CD4-positive, alpha-beta T cell (primary cell): ENCODE results near the gene SDC3. TPM values are rescaled to one million over a fixed set of nuclear protein-coding genes. Genes with fewer than 3 reads are reported as not detected.

Experiments
- ATAC-seq: fragments of 200-7000 bp; cut with Tn5 transposase; one replicate; pipeline ENCODE4 v1.10.0; 2022; ENCODE audit warnings: mild to moderate bottlenecking; ENCODE audit not compliant: poor library complexity
- CTCF ChIA-PET: fragments of 350-600 bp; sonication (Branson Sonifier 250); formaldehyde crosslinking; loops from one replicate; lab custom pipeline; 2021; ENCODE audit warnings: antibody characterized with exemption, inconsistent platforms; lab: Charles Lee
- POLR2A ChIA-PET: fragments of 350-600 bp; sonication (Branson Sonifier 250); formaldehyde crosslinking; loops from one replicate; lab custom pipeline; 2021; ENCODE audit warnings: antibody characterized with exemption, inconsistent platforms; lab: Charles Lee
- DNase-seq, 14 experiments: peaks; one replicate each; pipeline ENCODE4 v3.0.0-alpha.2; 2013 to 2020; ENCODE audit warnings: mixed read lengths in 2 of 14
- H3K27ac ChIP-seq, 2 donors: one replicate each; pipeline versions ENCODE4 v1.5.1 to v1.7.0; 2013; ENCODE audit warnings: low read length in 2 of 2, low read depth in 1 of 2, mild to moderate bottlenecking in 1 of 2
- H3K27me3 ChIP-seq, 2 experiments: 1 replicate in 1 of 2; 2 replicates in 1 of 2; pipeline versions ENCODE4 v1.6.1 to v1.7.0; 2013; ENCODE audit warnings: low read length in 2 of 2, control low read depth in 1 of 2, mild to moderate bottlenecking in 1 of 2, moderate library complexity in 1 of 2; ENCODE audit not compliant: insufficient read depth in 2 of 2, control insufficient read depth in 1 of 2
- H3K36me3 ChIP-seq: one replicate; pipeline ENCODE4 v1.6.1; 2013; ENCODE audit warnings: low read length, control low read depth; ENCODE audit not compliant: insufficient read depth
- H3K4me1 ChIP-seq: one replicate; pipeline ENCODE4 v1.6.1; 2013; ENCODE audit warnings: low read length, control low read depth; ENCODE audit not compliant: insufficient read depth
- H3K4me3 ChIP-seq: one replicate; pipeline ENCODE4 v1.5.1; 2013; ENCODE audit warnings: mild to moderate bottlenecking, low read length, moderate library complexity
- H3K9me3 ChIP-seq, 2 experiments: 1 replicate in 1 of 2; 2 replicates in 1 of 2; pipeline versions ENCODE4 v1.6.1 to v1.7.0; 2013; ENCODE audit warnings: low read length in 2 of 2, mild to moderate bottlenecking in 2 of 2, control low read depth in 1 of 2, moderate library complexity in 1 of 2; ENCODE audit not compliant: control insufficient read depth in 1 of 2, insufficient read depth in 1 of 2
- H3K27ac Mint-ChIP-seq: one replicate; pipeline ENCODE4 v1.8.0; 2020; ENCODE audit warnings: mixed read lengths
- H3K27me3 Mint-ChIP-seq: one replicate; pipeline ENCODE4 v1.8.0; 2021; ENCODE audit warnings: mixed read lengths
- H3K36me3 Mint-ChIP-seq: one replicate; pipeline ENCODE4 v1.8.0; 2021; ENCODE audit warnings: low read depth, mixed read lengths
- H3K4me1 Mint-ChIP-seq: one replicate; pipeline ENCODE4 v1.8.0; 2021; ENCODE audit warnings: low read depth, mixed read lengths
- H3K4me3 Mint-ChIP-seq: one replicate; pipeline ENCODE4 v1.8.0; 2020; ENCODE audit warnings: mild to moderate bottlenecking, mixed read lengths
- H3K9me3 Mint-ChIP-seq: one replicate; pipeline ENCODE4 v1.8.0; 2020; ENCODE audit warnings: mixed read lengths
- intact Hi-C, 2 experiments: fragments of 100-400 bp; cut with DNase I in 1 of 2; cut with micrococcal nuclease in 1 of 2; formaldehyde crosslinking; loops; one replicate each; pipeline versions ENCODE4 v1.15.1 to v1.9.0; 2023 to 2025; cut with DNase I, micrococcal nuclease
- total RNA-seq, 174 experiments: library from RNA in 2 of 174; stranded (reverse) in 2 of 174; gene quantifications; one replicate each; pipeline ENCODE4 v1.2.3 and lab custom pipeline; 2021 to 2026
- TF ChIP-seq, protein P1 (sequence below): fragments of 200-600 bp; IDR thresholded peaks from one replicate; pipeline ENCODE4 v1.8.0; 2022; ENCODE audit warnings: antibody characterized with exemption, mild to moderate bottlenecking

Gene SDC3
- total RNA-seq, 2 experiments from 2014 or later, result 0.14 TPM; not detected in 1

DNA sequence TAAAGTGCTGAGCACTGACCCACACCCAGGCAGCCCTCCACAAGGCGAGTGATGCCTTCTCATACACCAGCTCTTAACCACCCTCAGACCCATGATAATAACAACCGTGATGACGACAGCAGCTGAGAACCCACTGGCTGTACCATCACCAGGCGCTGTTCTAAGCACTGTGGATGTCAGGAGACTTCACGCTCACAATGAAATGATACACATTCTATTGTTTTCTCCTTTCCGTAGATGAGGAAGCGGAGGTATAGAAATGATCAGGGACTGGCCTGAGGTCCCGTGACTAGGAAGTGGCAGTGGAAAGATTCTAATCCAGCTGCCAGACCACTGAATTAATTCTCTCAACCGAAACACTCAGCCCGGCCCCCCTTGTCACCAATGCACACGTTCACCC, 32.6 kb downstream of the SDC3 start:
- H3K36me3 Mint-ChIP-seq, result no peaks in the 10 kb centered on the region
- ChIA-PET CTCF (no interaction called here), POLR2A (no interaction called here)
- H3K9me3 Mint-ChIP-seq, result no peaks in the 10 kb centered on the region
- ATAC-seq (no peak), DNase-seq (no peak)
- Histone ChIP-seq H3K27me3 (peaks cover 0 to 9% of the 10 kb centered on the region in 2 experiments), H3K27ac (no peak overlapping the region), H3K4me3 (no peak overlapping the region), H3K4me1 (no peaks in the 10 kb centered on the region), H3K9me3 (peaks cover 0 to 9% of the 10 kb centered on the region in 2 experiments), H3K36me3 (no peaks in the 10 kb centered on the region)
- H3K27me3 Mint-ChIP-seq, result peaks cover 33% of the 10 kb centered on the region
- intact Hi-C loops, result no loop called here
- no peak overlapping the region for H3K27ac Mint-ChIP-seq
- no peak overlapping the region for H3K4me3 Mint-ChIP-seq
- TF ChIP-seq, protein P1, sequence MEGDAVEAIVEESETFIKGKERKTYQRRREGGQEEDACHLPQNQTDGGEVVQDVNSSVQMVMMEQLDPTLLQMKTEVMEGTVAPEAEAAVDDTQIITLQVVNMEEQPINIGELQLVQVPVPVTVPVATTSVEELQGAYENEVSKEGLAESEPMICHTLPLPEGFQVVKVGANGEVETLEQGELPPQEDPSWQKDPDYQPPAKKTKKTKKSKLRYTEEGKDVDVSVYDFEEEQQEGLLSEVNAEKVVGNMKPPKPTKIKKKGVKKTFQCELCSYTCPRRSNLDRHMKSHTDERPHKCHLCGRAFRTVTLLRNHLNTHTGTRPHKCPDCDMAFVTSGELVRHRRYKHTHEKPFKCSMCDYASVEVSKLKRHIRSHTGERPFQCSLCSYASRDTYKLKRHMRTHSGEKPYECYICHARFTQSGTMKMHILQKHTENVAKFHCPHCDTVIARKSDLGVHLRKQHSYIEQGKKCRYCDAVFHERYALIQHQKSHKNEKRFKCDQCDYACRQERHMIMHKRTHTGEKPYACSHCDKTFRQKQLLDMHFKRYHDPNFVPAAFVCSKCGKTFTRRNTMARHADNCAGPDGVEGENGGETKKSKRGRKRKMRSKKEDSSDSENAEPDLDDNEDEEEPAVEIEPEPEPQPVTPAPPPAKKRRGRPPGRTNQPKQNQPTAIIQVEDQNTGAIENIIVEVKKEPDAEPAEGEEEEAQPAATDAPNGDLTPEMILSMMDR, result no peak
- no peaks in the 10 kb centered on the region for H3K4me1 Mint-ChIP-seq

GRCh38 chr1:30875197-30875596, 33.4 kb downstream of the SDC3 start:
- CTCF ChIA-PET, result no interaction called here
- POLR2A ChIA-PET, result no interaction called here
- ATAC-seq (no peak), DNase-seq (no peak)
- Mint-ChIP-seq H3K4me3 (no peak overlapping the region), H3K9me3 (no peaks in the 10 kb centered on the region), H3K36me3 (no peaks in the 10 kb centered on the region), H3K4me1 (no peaks in the 10 kb centered on the region), H3K27ac (no peak overlapping the region), H3K27me3 (peaks cover 31% of the 10 kb centered on the region)
- Histone ChIP-seq H3K4me3 (no peak overlapping the region), H3K9me3 (peaks cover 0 to 9% of the 10 kb centered on the region in 2 experiments), H3K27ac (no peak overlapping the region), H3K27me3 (peaks cover 0 to 9% of the 10 kb centered on the region in 2 experiments), H3K4me1 (no peaks in the 10 kb centered on the region), H3K36me3 (no peaks in the 10 kb centered on the region)
- intact Hi-C loops, result no loop called here
- TF ChIP-seq, protein P1, result no peak

- ChIA-PET CTCF (interaction anchor here (0.6 kb wide), 1 partner anchor 622 kb away, joined by 3 read pairs; no protein-coding TSS in a partner anchor), POLR2A (no interaction called here)
- Mint-ChIP-seq H3K4me1 (no peaks in the 10 kb centered on the region), H3K36me3 (no peaks in the 10 kb centered on the region), H3K27me3 (peaks cover 23% of the 10 kb centered on the region), H3K27ac (no peak overlapping the region), H3K4me3 (no peak overlapping the region), H3K9me3 (no peaks in the 10 kb centered on the region)
- intact Hi-C loops, result no loop called here
- TF ChIP-seq, protein P1, result no peak
- Histone ChIP-seq H3K4me1 (peaks cover 1% of the 10 kb centered on the region), H3K27me3 (peaks cover 0 to 9% of the 10 kb centered on the region in 2 experiments), H3K4me3 (no peak overlapping the region), H3K9me3 (peaks cover 0 to 9% of the 10 kb centered on the region in 2 experiments), H3K36me3 (no peaks in the 10 kb centered on the region), H3K27ac (no peak overlapping the region)
- DNase-seq (no peak), ATAC-seq (no peak)
Observed at GRCh38 chr1:30874176-30874575, 34.4 kb downstream of the SDC3 start.
